ENCODE results near the gene PRKCE. TPM values are rescaled to one million over a fixed set of nuclear protein-coding genes. Genes with fewer than 3 reads are reported as not detected.
A peak's percentile ranks its signal among the peaks of the same experiment; 100 is the strongest.

PRKCE gene
- polyA plus RNA-seq, 1 of the 3 experiments (the other 2 are of a cell fraction): 16.3 TPM

DNA sequence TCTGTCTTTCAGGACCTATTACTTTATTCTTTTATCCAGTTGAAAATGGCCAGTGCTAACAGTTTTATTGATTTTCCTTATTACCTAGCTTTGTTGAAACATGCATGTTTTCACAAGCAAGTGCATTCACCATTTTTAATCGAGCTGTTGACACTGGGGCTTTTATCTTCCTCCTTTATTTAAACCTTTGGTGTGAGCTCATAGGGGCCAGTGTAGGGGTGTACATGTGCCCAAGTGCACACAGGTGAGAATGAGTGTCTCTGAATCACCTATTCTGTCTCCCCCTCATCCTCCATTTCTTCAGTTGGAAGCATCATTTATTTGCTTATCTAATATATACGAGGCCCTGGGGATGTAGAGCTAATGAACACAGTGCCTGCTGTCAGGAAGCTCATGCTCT is 199.1 kb downstream of the PRKCE start:
- WGBS (ENCODE audit: low lambda C conversion rate): 54% methylated on average over 2 of the region's 2 CpGs
- no peak for TF ChIP-seq FOXM1 (IDR thresholded peaks at IDR 0.05; ENCODE audit: low read depth)
- TF ChIP-seq TCF12 (IDR thresholded peaks at IDR 0.05): no peak
- no peak for TF ChIP-seq MXI1 (IDR thresholded peaks at IDR 0.05; ENCODE audit: low read depth, low read length)
- TF ChIP-seq FOSL2 (IDR thresholded peaks at IDR 0.05; ENCODE audit: borderline replicate concordance, low read depth): no peak
- TF ChIP-seq TAF1 (IDR thresholded peaks at IDR 0.05; ENCODE audit: borderline replicate concordance, low read depth, low read length): no peak
- TF ChIP-seq, protein P1, sequence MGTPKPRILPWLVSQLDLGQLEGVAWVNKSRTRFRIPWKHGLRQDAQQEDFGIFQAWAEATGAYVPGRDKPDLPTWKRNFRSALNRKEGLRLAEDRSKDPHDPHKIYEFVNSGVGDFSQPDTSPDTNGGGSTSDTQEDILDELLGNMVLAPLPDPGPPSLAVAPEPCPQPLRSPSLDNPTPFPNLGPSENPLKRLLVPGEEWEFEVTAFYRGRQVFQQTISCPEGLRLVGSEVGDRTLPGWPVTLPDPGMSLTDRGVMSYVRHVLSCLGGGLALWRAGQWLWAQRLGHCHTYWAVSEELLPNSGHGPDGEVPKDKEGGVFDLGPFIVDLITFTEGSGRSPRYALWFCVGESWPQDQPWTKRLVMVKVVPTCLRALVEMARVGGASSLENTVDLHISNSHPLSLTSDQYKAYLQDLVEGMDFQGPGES (IDR thresholded peaks at IDR 0.05; ENCODE audit: low read depth, low read length): no peak
- no peak for TF ChIP-seq CHD2 (IDR thresholded peaks at IDR 0.05; ENCODE audit: low read length, partially characterized antibody)
- TF ChIP-seq, protein P2, sequence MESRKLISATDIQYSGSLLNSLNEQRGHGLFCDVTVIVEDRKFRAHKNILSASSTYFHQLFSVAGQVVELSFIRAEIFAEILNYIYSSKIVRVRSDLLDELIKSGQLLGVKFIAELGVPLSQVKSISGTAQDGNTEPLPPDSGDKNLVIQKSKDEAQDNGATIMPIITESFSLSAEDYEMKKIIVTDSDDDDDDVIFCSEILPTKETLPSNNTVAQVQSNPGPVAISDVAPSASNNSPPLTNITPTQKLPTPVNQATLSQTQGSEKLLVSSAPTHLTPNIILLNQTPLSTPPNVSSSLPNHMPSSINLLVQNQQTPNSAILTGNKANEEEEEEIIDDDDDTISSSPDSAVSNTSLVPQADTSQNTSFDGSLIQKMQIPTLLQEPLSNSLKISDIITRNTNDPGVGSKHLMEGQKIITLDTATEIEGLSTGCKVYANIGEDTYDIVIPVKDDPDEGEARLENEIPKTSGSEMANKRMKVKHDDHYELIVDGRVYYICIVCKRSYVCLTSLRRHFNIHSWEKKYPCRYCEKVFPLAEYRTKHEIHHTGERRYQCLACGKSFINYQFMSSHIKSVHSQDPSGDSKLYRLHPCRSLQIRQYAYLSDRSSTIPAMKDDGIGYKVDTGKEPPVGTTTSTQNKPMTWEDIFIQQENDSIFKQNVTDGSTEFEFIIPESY (IDR thresholded peaks at IDR 0.05; ENCODE audit: borderline replicate concordance, low read depth): no peak
- TF ChIP-seq, protein P3, sequence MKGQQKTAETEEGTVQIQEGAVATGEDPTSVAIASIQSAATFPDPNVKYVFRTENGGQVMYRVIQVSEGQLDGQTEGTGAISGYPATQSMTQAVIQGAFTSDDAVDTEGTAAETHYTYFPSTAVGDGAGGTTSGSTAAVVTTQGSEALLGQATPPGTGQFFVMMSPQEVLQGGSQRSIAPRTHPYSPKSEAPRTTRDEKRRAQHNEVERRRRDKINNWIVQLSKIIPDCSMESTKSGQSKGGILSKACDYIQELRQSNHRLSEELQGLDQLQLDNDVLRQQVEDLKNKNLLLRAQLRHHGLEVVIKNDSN (IDR thresholded peaks at IDR 0.05; ENCODE audit: borderline replicate concordance, low read depth): no peak
- no peak for TF ChIP-seq TEAD4 (IDR thresholded peaks at IDR 0.05; ENCODE audit: borderline replicate concordance, insufficient read depth)
- no peak for TF ChIP-seq NFIC (IDR thresholded peaks at IDR 0.05; ENCODE audit: borderline replicate concordance)
- TF ChIP-seq ELF1 (IDR thresholded peaks at IDR 0.05): no peak
- TF ChIP-seq JUND (IDR thresholded peaks at IDR 0.05): no peak
- TF ChIP-seq MEF2A (IDR thresholded peaks at IDR 0.05; ENCODE audit: borderline replicate concordance, low read depth): no peak
- TF ChIP-seq RAD21 (IDR thresholded peaks at IDR 0.05; ENCODE audit: low read length): no peak
- no peak for TF ChIP-seq EP300 (IDR thresholded peaks at IDR 0.05; ENCODE audit: borderline replicate concordance in 1 of 2, low read depth in 1 of 2, low read length in 1 of 2)
- Histone ChIP-seq H3K9me3 (no peaks in the 10 kb centered on the region), H3K9me2 (no peaks in the 10 kb centered on the region), H2AFZ (ENCODE audit: low read depth) (no peak overlapping the region), H3K9ac (no peak overlapping the region), H3K27me3 (ENCODE audit: insufficient read depth) (no peaks in the 10 kb centered on the region), H3F3A (replicated peaks; ENCODE audit: insufficient read depth) (peaks cover 12% of the 10 kb centered on the region), H3K27ac (ENCODE audit: low read depth in 2 of 2, low read length in 1 of 2) (peak overlapping the region; percentile 51 to 77; a peak in 2 of 4 replicates), H3K4me3 (ENCODE audit: low read depth in 2 of 2, low read length in 1 of 2) (no peak overlapping the region), H3K4me1 (ENCODE audit: control insufficient read depth in 1 of 2, insufficient read depth in 2 of 2, low read depth in 1 of 2, low read length in 1 of 2) (peaks cover 10 to 33% of the 10 kb centered on the region in 2 experiments; a peak in 3 of 4 replicates), H3K79me2 (ENCODE audit: insufficient read depth) (no peaks in the 10 kb centered on the region), H4K20me1 (ENCODE audit: insufficient read depth) (no peaks in the 10 kb centered on the region), H3K4me2 (no peak overlapping the region), H3K36me3 (replicated peaks in 1 of 2; ENCODE audit: control insufficient read depth in 1 of 2, insufficient read depth in 2 of 2, low read length in 1 of 2) (no peaks in the 10 kb centered on the region)
- CTCF ChIA-PET: interaction anchor here (0.9 to 2.7 kb wide), 4 partner anchors 11 to 71 kb away, joined by 3 to 10 read pairs (median 4); no protein-coding TSS in a partner anchor
- no peak for DNase-seq
- POLR2A ChIA-PET: interaction anchor here (0.6 kb wide), 1 partner anchor 55 kb away, joined by 3 read pairs; no protein-coding TSS in a partner anchor

Measured in SK-N-SH (cell line).